GM23338 (cell line): ENCODE measurements around the gene CELA2A. TPM values are rescaled to one million over a fixed set of nuclear protein-coding genes. Genes with fewer than 3 reads are reported as not detected.

ENCODE experiments used
- ATAC-seq: fragments of 200-7000 bp; cut with Tn5 transposase; 3 replicates; pipeline ENCODE4 v1.9.1; 2020
- DNase-seq: peaks from one replicate; pipeline ENCODE4 v3.0.0-alpha.2; 2015; ENCODE audit warnings: low spot score
- H2AFZ ChIP-seq: fragments of 200-600 bp; sonication (generic); 2 replicates; pipeline ENCODE4 v1.8.0; 2016; ENCODE audit warnings: antibody characterized with exemption, mild to moderate bottlenecking, moderate library complexity
- H3F3A ChIP-seq: fragments of 200-600 bp; sonication (generic); replicated peaks from 2 replicates; pipeline ENCODE4 v1.8.0; 2017; ENCODE audit warnings: antibody characterized with exemption, mixed run types, low read depth
- H3K27ac ChIP-seq: fragments of 200-600 bp; sonication (generic); 2 replicates; pipeline ENCODE4 v1.6.1; 2016; ENCODE audit warnings: low read depth
- H3K27me3 ChIP-seq: fragments of 200-600 bp; sonication (generic); 2 replicates; pipeline ENCODE4 v1.8.0; 2016; ENCODE audit warnings: mild to moderate bottlenecking, mixed run types, moderate library complexity; ENCODE audit not compliant: insufficient read depth
- H3K36me3 ChIP-seq: fragments of 200-600 bp; sonication (generic); 2 replicates; pipeline ENCODE4 v1.8.0; 2016; ENCODE audit warnings: mild to moderate bottlenecking; ENCODE audit not compliant: insufficient read depth
- H3K4me1 ChIP-seq: fragments of 200-600 bp; sonication (generic); 2 replicates; pipeline ENCODE4 v1.8.0; 2016; ENCODE audit warnings: mild to moderate bottlenecking, moderate library complexity; ENCODE audit not compliant: insufficient read depth
- H3K4me2 ChIP-seq: fragments of 200-600 bp; sonication (generic); 2 replicates; pipeline ENCODE4 v1.7.1; 2017; ENCODE audit warnings: mixed run types
- H3K4me3 ChIP-seq: fragments of 200-600 bp; sonication (generic); 2 replicates; pipeline ENCODE4 v1.6.1; 2016; ENCODE audit warnings: mixed run types
- H3K79me2 ChIP-seq: fragments of 200-600 bp; sonication (generic); replicated peaks from 2 replicates; pipeline ENCODE4 v1.8.0; 2017; ENCODE audit warnings: mild to moderate bottlenecking; ENCODE audit not compliant: insufficient read depth
- H3K9me2 ChIP-seq: fragments of 200-600 bp; sonication (generic); 2 replicates; pipeline ENCODE4 v1.8.0; 2017; ENCODE audit not compliant: insufficient read depth
- H4K20me1 ChIP-seq: fragments of 200-600 bp; sonication (generic); replicated peaks from 2 replicates; pipeline ENCODE4 v1.8.0; 2017; ENCODE audit warnings: mild to moderate bottlenecking; ENCODE audit not compliant: insufficient read depth
- H3K27ac Mint-ChIP-seq: 2 replicates; pipeline ENCODE4 v1.8.0; 2020; ENCODE audit warnings: inconsistent platforms, mild to moderate bottlenecking, moderate library complexity, mixed read lengths
- H3K27me3 Mint-ChIP-seq: 3 replicates; pipeline ENCODE4 v1.8.0; 2022; ENCODE audit warnings: low read depth, mild to moderate bottlenecking, moderate library complexity, mixed read lengths, inconsistent platforms; ENCODE audit not compliant: insufficient read depth, poor library complexity
- H3K36me3 Mint-ChIP-seq: 3 replicates; pipeline ENCODE4 v1.8.0; 2021; ENCODE audit warnings: low read depth, mild to moderate bottlenecking, inconsistent platforms, moderate library complexity, mixed read lengths
- H3K4me1 Mint-ChIP-seq: 3 replicates; pipeline ENCODE4 v1.8.0; 2020; ENCODE audit warnings: mild to moderate bottlenecking, inconsistent platforms, mixed read lengths
- H3K4me3 Mint-ChIP-seq: 3 replicates; pipeline ENCODE4 v1.8.0; 2021; ENCODE audit warnings: moderate library complexity, mild to moderate bottlenecking, inconsistent platforms, mixed read lengths
- H3K9me3 Mint-ChIP-seq: 3 replicates; pipeline ENCODE4 v1.8.0; 2020; ENCODE audit warnings: moderate library complexity, mild to moderate bottlenecking, inconsistent platforms, mixed read lengths
- CREB1 ChIP-seq: fragments of 250-450 bp; sonication (Bioruptor Pico); IDR thresholded peaks from 2 replicates; pipeline ENCODE4 v1.5.0; 2020; ENCODE audit warnings: low read depth, mild to moderate bottlenecking, moderate library complexity
- EZH2 ChIP-seq: fragments of 200-600 bp; sonication (generic); IDR thresholded peaks from one replicate; pipeline ENCODE4 v1.8.0; 2017; ENCODE audit warnings: antibody characterized with exemption, mild to moderate bottlenecking, low read depth; ENCODE audit not compliant: unreplicated experiment
- EZH2phosphoT487 ChIP-seq: fragments of 200-600 bp; sonication (generic); IDR thresholded peaks from one replicate; pipeline ENCODE4 v1.8.1; 2018; ENCODE audit warnings: antibody characterized with exemption; ENCODE audit not compliant: unreplicated experiment
- JUNB ChIP-seq: IDR thresholded peaks from one replicate; pipeline ENCODE4 v1.6.1; 2016; ENCODE audit warnings: antibody characterized with exemption; ENCODE audit not compliant: unreplicated experiment
- NANOG ChIP-seq: IDR thresholded peaks from 2 replicates; pipeline ENCODE4 v1.6.1; 2016; ENCODE audit warnings: antibody characterized with exemption, borderline replicate concordance
- POLR2AphosphoS5 ChIP-seq: IDR thresholded peaks from 2 replicates; pipeline ENCODE4 v1.6.1; 2016; ENCODE audit warnings: antibody characterized with exemption, low read depth
- STAT1 ChIP-seq: IDR thresholded peaks from one replicate; pipeline ENCODE4 v1.6.1; 2016; ENCODE audit warnings: antibody characterized with exemption; ENCODE audit not compliant: unreplicated experiment
- ZNF114 ChIP-seq: fragments of 250-450 bp; sonication (Bioruptor Pico); IDR thresholded peaks from 2 replicates; pipeline ENCODE4 v1.5.0; 2020; ENCODE audit warnings: mild to moderate bottlenecking, moderate library complexity
- ZNF331 ChIP-seq: fragments of 250-450 bp; sonication (Bioruptor Pico); IDR thresholded peaks from 2 replicates; pipeline ENCODE4 v1.5.0; 2020; ENCODE audit warnings: low read depth, mild to moderate bottlenecking, moderate library complexity
- polyA plus RNA-seq: library from polyadenylated mRNA; unstranded; fragments of >200 nt; fragmentation: Nextera tagmentation; extraction: Ambion mirVana; gene quantifications from 2 replicates; pipeline ENCODE4 v1.2.1, GENCODE V29; 2016
- total RNA-seq: library from RNA; depleted of rRNA; stranded (reverse); fragments of >200 nt; shearing (Covaris generic); gene quantifications from 2 replicates; pipeline ENCODE4 v1.2.3, GENCODE V29; 2014
- TF ChIP-seq, protein P1 (sequence below): fragments of 250-450 bp; sonication (Bioruptor Pico); IDR thresholded peaks from 2 replicates; pipeline ENCODE4 v1.5.0; 2020; ENCODE audit warnings: mild to moderate bottlenecking, moderate library complexity
- TF ChIP-seq, protein P2 (sequence below): IDR thresholded peaks from one replicate; pipeline ENCODE4 v1.6.1; 2018; ENCODE audit warnings: antibody characterized with exemption; ENCODE audit not compliant: unreplicated experiment
- TF ChIP-seq, protein P3 (sequence below): IDR thresholded peaks from 2 replicates; pipeline ENCODE4 v1.6.1; 2016; ENCODE audit warnings: antibody characterized with exemption
- TF ChIP-seq, protein P4 (sequence below), 2 experiments: fragments of 200-600 bp in 1 of 2; sonication (generic) in 1 of 2; conservative IDR thresholded peaks; 2 replicates each; pipeline versions ENCODE4 v1.5.1 to v1.6.1; 2016 to 2017; ENCODE audit warnings: antibody characterized with exemption in 2 of 2, low read depth in 2 of 2, mild to moderate bottlenecking in 2 of 2, moderate library complexity in 1 of 2

The CELA2A gene
- total and polyA plus RNA-seq, 2 experiments from 2014 or later, result not detected

DNA sequence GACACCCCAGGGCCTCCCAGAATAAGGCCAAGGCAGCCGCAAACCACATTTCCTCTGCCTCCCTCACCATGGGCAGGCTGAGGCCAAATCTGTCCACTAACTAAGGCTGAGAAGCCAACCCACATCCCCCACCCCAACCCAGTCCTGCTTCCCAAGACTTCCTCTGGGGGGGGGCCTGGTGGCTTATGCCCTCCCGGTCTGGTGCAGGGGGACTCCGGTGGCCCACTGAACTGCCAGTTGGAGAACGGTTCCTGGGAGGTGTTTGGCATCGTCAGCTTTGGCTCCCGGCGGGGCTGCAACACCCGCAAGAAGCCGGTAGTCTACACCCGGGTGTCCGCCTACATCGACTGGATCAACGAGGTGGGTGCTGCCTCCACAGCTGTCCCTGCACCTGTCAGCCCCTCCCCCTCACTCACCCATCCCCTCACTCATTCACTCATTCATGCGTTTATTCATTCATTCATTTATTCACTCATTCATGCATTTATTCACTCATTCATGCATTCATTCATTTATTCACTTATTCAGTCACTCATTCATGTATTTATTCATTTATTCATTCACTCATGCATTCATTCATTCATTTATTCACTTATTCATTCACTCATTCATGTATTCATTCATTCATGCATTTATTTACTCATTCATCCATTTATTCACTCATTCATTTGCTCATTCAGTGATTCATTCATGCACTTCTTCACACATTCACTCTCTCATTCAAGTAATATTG, 11.0 kb upstream of the CELA2A start:
- Histone ChIP-seq H3K36me3 (no peaks in the 10 kb centered on the region), H3K27ac (no peak overlapping the region), H3K9me2 (no peaks in the 10 kb centered on the region), H3F3A (no peaks in the 10 kb centered on the region), H3K4me3 (no peak overlapping the region), H3K4me1 (no peaks in the 10 kb centered on the region), H3K27me3 (no peaks in the 10 kb centered on the region), H4K20me1 (no peaks in the 10 kb centered on the region), H3K79me2 (no peaks in the 10 kb centered on the region), H2AFZ (no peak overlapping the region), H3K4me2 (no peak overlapping the region)
- Mint-ChIP-seq H3K27ac (no peak overlapping the region), H3K4me1 (no peaks in the 10 kb centered on the region), H3K27me3 (peaks cover 13% of the 10 kb centered on the region), H3K4me3 (no peak overlapping the region), H3K36me3 (no peaks in the 10 kb centered on the region; the same call in 2 of the 3 replicates), H3K9me3 (peaks cover 4% of the 10 kb centered on the region)
- TF ChIP-seq ZNF331 (no peak), CREB1 (no peak), JUNB (no peak), EZH2phosphoT487 (no peak), NANOG (no peak), STAT1 (no peak), ZNF114 (CRISPR knock-in tag) (no peak), POLR2AphosphoS5 (no peak), EZH2 (no peak)
- TF ChIP-seq, protein P1, sequence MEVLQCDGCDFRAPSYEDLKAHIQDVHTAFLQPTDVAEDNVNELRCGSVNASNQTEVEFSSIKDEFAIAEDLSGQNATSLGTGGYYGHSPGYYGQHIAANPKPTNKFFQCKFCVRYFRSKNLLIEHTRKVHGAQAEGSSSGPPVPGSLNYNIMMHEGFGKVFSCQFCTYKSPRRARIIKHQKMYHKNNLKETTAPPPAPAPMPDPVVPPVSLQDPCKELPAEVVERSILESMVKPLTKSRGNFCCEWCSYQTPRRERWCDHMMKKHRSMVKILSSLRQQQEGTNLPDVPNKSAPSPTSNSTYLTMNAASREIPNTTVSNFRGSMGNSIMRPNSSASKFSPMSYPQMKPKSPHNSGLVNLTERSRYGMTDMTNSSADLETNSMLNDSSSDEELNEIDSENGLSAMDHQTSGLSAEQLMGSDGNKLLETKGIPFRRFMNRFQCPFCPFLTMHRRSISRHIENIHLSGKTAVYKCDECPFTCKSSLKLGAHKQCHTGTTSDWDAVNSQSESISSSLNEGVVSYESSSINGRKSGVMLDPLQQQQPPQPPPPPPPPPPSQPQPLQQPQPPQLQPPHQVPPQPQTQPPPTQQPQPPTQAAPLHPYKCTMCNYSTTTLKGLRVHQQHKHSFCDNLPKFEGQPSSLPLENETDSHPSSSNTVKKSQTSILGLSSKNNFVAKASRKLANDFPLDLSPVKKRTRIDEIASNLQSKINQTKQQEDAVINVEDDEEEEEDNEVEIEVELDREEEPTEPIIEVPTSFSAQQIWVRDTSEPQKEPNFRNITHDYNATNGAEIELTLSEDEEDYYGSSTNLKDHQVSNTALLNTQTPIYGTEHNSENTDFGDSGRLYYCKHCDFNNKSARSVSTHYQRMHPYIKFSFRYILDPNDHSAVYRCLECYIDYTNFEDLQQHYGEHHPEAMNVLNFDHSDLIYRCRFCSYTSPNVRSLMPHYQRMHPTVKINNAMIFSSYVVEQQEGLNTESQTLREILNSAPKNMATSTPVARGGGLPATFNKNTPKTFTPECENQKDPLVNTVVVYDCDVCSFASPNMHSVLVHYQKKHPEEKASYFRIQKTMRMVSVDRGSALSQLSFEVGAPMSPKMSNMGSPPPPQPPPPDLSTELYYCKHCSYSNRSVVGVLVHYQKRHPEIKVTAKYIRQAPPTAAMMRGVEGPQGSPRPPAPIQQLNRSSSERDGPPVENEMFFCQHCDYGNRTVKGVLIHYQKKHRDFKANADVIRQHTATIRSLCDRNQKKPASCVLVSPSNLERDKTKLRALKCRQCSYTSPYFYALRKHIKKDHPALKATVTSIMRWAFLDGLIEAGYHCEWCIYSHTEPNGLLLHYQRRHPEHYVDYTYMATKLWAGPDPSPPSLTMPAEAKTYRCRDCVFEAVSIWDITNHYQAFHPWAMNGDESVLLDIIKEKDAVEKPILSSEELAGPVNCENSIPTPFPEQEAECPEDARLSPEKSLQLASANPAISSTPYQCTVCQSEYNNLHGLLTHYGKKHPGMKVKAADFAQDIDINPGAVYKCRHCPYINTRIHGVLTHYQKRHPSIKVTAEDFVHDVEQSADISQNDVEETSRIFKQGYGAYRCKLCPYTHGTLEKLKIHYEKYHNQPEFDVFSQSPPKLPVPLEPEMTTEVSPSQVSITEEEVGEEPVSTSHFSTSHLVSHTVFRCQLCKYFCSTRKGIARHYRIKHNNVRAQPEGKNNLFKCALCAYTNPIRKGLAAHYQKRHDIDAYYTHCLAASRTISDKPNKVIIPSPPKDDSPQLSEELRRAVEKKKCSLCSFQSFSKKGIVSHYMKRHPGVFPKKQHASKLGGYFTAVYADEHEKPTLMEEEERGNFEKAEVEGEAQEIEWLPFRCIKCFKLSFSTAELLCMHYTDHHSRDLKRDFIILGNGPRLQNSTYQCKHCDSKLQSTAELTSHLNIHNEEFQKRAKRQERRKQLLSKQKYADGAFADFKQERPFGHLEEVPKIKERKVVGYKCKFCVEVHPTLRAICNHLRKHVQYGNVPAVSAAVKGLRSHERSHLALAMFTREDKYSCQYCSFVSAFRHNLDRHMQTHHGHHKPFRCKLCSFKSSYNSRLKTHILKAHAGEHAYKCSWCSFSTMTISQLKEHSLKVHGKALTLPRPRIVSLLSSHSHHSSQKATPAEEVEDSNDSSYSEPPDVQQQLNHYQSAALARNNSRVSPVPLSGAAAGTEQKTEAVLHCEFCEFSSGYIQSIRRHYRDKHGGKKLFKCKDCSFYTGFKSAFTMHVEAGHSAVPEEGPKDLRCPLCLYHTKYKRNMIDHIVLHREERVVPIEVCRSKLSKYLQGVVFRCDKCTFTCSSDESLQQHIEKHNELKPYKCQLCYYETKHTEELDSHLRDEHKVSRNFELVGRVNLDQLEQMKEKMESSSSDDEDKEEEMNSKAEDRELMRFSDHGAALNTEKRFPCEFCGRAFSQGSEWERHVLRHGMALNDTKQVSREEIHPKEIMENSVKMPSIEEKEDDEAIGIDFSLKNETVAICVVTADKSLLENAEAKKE (CRISPR knock-in tag), result no peak
- TF ChIP-seq, protein P2, sequence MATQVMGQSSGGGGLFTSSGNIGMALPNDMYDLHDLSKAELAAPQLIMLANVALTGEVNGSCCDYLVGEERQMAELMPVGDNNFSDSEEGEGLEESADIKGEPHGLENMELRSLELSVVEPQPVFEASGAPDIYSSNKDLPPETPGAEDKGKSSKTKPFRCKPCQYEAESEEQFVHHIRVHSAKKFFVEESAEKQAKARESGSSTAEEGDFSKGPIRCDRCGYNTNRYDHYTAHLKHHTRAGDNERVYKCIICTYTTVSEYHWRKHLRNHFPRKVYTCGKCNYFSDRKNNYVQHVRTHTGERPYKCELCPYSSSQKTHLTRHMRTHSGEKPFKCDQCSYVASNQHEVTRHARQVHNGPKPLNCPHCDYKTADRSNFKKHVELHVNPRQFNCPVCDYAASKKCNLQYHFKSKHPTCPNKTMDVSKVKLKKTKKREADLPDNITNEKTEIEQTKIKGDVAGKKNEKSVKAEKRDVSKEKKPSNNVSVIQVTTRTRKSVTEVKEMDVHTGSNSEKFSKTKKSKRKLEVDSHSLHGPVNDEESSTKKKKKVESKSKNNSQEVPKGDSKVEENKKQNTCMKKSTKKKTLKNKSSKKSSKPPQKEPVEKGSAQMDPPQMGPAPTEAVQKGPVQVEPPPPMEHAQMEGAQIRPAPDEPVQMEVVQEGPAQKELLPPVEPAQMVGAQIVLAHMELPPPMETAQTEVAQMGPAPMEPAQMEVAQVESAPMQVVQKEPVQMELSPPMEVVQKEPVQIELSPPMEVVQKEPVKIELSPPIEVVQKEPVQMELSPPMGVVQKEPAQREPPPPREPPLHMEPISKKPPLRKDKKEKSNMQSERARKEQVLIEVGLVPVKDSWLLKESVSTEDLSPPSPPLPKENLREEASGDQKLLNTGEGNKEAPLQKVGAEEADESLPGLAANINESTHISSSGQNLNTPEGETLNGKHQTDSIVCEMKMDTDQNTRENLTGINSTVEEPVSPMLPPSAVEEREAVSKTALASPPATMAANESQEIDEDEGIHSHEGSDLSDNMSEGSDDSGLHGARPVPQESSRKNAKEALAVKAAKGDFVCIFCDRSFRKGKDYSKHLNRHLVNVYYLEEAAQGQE, result no peak
- TF ChIP-seq, protein P3, sequence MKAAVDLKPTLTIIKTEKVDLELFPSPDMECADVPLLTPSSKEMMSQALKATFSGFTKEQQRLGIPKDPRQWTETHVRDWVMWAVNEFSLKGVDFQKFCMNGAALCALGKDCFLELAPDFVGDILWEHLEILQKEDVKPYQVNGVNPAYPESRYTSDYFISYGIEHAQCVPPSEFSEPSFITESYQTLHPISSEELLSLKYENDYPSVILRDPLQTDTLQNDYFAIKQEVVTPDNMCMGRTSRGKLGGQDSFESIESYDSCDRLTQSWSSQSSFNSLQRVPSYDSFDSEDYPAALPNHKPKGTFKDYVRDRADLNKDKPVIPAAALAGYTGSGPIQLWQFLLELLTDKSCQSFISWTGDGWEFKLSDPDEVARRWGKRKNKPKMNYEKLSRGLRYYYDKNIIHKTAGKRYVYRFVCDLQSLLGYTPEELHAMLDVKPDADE, result no peak
- TF ChIP-seq, protein P4, sequence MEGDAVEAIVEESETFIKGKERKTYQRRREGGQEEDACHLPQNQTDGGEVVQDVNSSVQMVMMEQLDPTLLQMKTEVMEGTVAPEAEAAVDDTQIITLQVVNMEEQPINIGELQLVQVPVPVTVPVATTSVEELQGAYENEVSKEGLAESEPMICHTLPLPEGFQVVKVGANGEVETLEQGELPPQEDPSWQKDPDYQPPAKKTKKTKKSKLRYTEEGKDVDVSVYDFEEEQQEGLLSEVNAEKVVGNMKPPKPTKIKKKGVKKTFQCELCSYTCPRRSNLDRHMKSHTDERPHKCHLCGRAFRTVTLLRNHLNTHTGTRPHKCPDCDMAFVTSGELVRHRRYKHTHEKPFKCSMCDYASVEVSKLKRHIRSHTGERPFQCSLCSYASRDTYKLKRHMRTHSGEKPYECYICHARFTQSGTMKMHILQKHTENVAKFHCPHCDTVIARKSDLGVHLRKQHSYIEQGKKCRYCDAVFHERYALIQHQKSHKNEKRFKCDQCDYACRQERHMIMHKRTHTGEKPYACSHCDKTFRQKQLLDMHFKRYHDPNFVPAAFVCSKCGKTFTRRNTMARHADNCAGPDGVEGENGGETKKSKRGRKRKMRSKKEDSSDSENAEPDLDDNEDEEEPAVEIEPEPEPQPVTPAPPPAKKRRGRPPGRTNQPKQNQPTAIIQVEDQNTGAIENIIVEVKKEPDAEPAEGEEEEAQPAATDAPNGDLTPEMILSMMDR (conservative IDR thresholded peaks at IDR 0.05; ENCODE audit: low read depth in 2 of 2), result no peak
- ATAC-seq (no peak), DNase-seq (no peak)
